Right renal cortex interstitium (tissue), 3 donors: Measurements from ENCODE around the gene INSR. TPM values are rescaled to one million over a fixed set of nuclear protein-coding genes. Genes with fewer than 3 reads are reported as not detected.
"Not testable (repeated sequence)": the region's sequence is repeated elsewhere in the genome, so short reads cannot be mapped to it uniquely, and the experiment has no call there.

Experiments
- DNase-seq, 3 donors: peaks; one replicate each; pipeline ENCODE4 v3.0.0-alpha.2; 2013; ENCODE audit warnings: low read depth in 3 of 3, low spot score in 2 of 3
- polyA plus RNA-seq, 3 donors: library from polyadenylated mRNA; unstranded; fragments of 120-200 nt; gene quantifications; one replicate each; pipeline ENCODE4 v1.2.1, GENCODE V29; 2013; ENCODE audit not compliant: insufficient read length in 3 of 3

The INSR gene
- polyA plus RNA-seq, 3 donors = 24.8 to 29.2 (median 26.4) TPM

GRCh38 chr19:7226739-7227138, 67.5 kb downstream of the INSR start:
- no peak for DNase-seq

- DNase-seq = no peak
These were observed 68.5 kb downstream of the INSR start for GRCh38 chr19:7225741-7226140.

- DNase-seq = no peak
These were observed 69.2 kb downstream of the INSR start for GRCh38 chr19:7224995-7225394.

GRCh38 chr19:7224209-7224686, 70.0 kb downstream of the INSR start:
- no peak for DNase-seq

- no peak for DNase-seq
These were observed 70.8 kb downstream of the INSR start for GRCh38 chr19:7223429-7223828.

- DNase-seq = no peak
These were observed 75.2 kb downstream of the INSR start for GRCh38 chr19:7219056-7219455.

GRCh38 chr19:7217861-7218260, 76.4 kb downstream of the INSR start:
- no peak for DNase-seq

GRCh38 chr19:7216373-7216902, 77.8 kb downstream of the INSR start:
- DNase-seq = no peak

GRCh38 chr19:7215176-7215575, 79.0 kb downstream of the INSR start:
- no peak for DNase-seq

- no peak for DNase-seq
These were observed 79.7 kb downstream of the INSR start for GRCh38 chr19:7214324-7215089.

GRCh38 chr19:7213628-7214323, 80.4 kb downstream of the INSR start:
- DNase-seq = no peak

- peak; percentile 47 to 57 (median 56) for DNase-seq
These were observed 82.8 kb downstream of the INSR start for GRCh38 chr19:7211191-7211951.

GRCh38 chr19:7210359-7210758, 83.9 kb downstream of the INSR start:
- no peak for DNase-seq

- DNase-seq = not testable (repeated sequence)
These were observed 84.5 kb downstream of the INSR start for GRCh38 chr19:7209597-7210325.

GRCh38 chr19:7209036-7209435, 85.2 kb downstream of the INSR start:
- DNase-seq = not testable (repeated sequence)

GRCh38 chr19:7203332-7203731, 90.9 kb downstream of the INSR start:
- DNase-seq = no peak

GRCh38 chr19:7202888-7203287, 91.3 kb downstream of the INSR start:
- DNase-seq = no peak

- no peak for DNase-seq
These were observed 93.5 kb downstream of the INSR start for GRCh38 chr19:7200736-7201135.

- DNase-seq = no peak
These were observed 94.3 kb downstream of the INSR start for GRCh38 chr19:7199613-7200533.
